GM18861 (cell line): ENCODE data around the gene RIMKLB.
"Not testable (repeated sequence)": the region's sequence is repeated elsewhere in the genome, so short reads cannot be mapped to it uniquely, and the experiment has no call there.

Experiments
- ATAC-seq: cut with Tn5 transposase; IDR thresholded peaks from one replicate; pipeline ENCODE4 v1.9.1; 2021; ENCODE audit not compliant: unreplicated experiment

RIMKLB gene

DNA sequence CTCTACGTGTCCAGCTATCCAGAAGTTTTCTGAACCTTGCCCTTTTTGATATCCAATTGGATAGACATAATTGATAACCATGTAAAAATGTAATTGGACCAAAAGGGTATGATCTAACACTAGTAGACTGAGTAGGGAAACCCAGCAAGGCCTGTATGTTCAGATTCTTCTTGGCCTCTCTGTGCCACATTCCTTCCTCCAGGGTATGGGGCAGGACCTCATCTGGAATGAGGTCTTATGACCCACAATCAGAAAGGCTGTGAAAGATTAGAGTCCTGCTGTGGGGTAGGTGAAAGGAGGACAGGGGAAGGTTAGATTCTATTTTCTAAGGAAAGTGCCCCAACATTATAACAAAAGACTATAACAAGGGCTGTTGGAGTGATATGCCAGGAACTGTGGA lies 73.3 kb downstream of the RIMKLB start:
- no peak for ATAC-seq

- no peak for ATAC-seq
These were observed 75.7 kb downstream of the RIMKLB start for GRCh38 chr12:8773461-8773860.

- ATAC-seq: no peak
These were observed 81.5 kb downstream of the RIMKLB start for GRCh38 chr12:8779281-8779680.

DNA sequence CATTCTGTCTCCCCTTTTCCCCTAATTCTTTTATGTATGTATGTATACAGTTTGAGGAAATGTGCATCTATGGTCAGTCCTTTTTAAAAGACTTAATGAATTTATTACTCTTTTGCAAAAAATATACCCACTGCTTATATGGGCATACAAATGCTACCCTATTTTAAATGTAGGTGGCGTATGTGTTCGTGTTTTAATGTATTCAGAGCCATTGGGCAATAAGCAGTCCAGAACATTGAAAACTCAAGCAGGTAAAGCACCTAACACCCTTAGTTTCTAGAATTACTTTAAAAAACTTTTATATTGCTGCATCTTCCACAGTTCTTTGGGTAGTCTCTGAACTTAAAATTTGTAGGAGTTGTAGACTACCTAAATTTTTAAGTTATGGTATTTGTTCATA lies 82.1 kb downstream of the RIMKLB start:
- no peak for ATAC-seq

- no peak for ATAC-seq
These were observed 82.6 kb downstream of the RIMKLB start for GRCh38 chr12:8780389-8780788.

GRCh38 chr12:8781381-8782127 lies 83.8 kb downstream of the RIMKLB start:
- ATAC-seq: no peak

GRCh38 chr12:8784290-8784888 lies 86.6 kb downstream of the RIMKLB start:
- no peak for ATAC-seq

GRCh38 chr12:8785499-8785898 lies 87.7 kb downstream of the RIMKLB start:
- ATAC-seq: no peak

DNA sequence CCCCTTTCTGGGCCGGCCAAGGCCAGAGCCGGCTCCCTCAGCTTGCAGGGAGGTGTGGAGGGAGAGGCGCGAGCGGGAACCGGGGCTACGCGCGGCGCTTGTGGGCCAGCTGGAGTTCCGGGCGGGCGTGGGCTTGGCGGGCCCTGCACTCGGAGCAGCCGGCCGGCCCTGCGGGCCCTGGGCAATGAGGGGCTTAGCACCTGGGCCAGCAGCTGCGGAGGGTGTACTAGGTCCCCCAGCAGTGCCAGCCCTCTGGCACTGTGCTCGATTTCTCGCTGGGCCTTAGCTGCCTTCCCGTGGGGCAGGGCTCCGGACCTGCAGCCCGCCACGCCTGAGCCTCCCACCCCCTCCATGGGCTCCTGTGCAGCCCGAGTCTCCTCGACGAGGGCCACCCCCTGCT lies 89.4 kb downstream of the RIMKLB start:
- not testable (repeated sequence) for ATAC-seq

- not testable (repeated sequence) for ATAC-seq
These were observed 90.9 kb downstream of the RIMKLB start for GRCh38 chr12:8788706-8789105.

DNA sequence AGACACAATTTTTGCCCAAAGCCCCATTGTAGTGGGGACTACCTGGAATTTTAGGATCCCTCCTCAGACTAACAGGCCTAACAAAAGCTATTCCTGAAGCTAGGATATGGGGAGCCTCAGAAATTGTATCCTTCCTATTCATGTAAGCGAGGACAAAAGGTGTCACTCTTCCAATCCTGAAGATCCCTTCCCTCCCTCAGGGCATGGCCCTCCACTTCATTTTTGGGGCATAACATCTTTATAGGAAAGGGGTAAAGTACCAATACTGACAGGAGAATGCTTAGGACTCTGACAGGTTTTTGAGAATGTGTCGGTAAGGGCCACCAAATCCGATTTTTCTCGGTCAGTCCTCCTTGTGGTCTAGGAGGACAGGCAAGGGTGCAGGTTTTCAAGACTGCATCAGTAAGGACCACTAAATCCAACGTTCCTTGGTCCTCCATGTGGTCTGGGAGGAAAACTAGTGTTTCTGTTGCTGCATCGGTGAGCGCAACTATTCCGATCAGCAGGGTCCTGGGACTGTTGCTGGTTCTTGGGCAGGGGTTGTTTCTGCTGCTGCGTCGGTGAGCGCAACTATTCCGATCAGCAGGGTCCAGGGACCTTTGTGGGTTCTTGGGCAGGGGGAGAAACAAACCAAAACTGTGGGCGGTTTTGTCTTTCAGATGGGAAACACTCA lies 91.7 kb downstream of the RIMKLB start:
- not testable (repeated sequence) for ATAC-seq

DNA sequence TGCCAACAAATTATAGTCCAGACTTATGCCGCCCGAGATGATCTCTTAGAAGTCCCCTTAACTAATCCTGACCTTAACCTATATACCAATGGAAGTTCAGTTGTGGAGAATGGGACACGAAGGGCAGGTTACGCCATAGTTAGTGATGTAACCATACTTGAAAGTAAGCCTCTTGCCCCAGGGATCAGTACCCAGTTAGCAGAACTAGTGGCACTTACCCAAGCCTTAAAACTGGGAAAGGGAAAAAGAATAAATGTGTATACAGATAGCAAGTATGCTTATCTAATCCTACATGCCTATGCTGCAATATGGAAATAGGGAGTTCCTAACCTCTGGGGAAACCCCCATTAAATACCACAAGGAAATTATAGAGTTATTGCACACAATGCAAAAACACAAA lies 95.4 kb downstream of the RIMKLB start:
- ATAC-seq: not testable (repeated sequence)

GRCh38 chr12:8794611-8795010 lies 96.8 kb downstream of the RIMKLB start:
- ATAC-seq: not testable (repeated sequence)

- ATAC-seq: no peak
These were observed 99.2 kb downstream of the RIMKLB start for GRCh38 chr12:8796831-8797626.

- not testable (repeated sequence) for ATAC-seq
These were observed 103.4 kb downstream of the RIMKLB start for GRCh38 chr12:8801213-8801612.

GRCh38 chr12:8804833-8805232 lies 107.0 kb downstream of the RIMKLB start:
- ATAC-seq: not testable (repeated sequence)

DNA sequence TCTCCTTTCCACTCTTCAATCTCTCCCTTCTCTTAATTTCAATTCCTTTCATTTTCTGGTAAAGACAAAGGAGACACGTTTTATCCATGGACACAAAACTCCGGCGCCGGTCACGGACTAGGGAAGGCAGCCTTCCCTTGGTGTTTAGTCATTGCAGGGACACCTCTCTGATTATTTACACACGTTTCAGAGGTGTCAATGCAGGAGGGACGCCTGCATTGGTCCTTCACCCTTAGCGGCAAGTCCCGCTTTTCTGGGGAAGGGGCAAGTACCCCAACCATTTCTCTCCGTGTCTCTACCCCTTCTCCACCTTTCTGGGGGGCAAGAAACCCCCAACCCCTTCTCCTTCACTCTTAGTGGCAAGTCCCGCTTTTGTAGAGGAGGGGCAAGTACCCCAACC lies 107.7 kb downstream of the RIMKLB start:
- ATAC-seq: not testable (repeated sequence)

DNA sequence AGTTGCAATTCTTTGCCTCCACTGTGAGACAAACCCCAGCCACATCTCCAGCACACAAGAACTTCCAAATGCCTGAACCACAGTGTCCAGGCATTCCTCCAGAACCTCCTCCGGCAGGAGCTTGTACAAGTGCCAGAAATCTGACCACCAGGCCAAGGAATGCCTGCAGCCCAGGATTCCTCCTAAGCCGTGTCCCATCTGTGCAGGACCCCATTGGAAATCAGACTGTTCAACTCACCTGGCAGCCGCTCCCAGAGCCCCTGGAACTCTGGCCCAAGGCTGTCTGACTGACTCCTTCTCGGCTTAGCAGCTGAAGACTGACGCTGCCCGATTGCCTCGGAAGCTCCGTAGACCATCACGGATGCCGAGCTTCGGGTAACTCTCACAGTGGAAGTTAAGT lies 109.3 kb downstream of the RIMKLB start:
- not testable (repeated sequence) for ATAC-seq

DNA sequence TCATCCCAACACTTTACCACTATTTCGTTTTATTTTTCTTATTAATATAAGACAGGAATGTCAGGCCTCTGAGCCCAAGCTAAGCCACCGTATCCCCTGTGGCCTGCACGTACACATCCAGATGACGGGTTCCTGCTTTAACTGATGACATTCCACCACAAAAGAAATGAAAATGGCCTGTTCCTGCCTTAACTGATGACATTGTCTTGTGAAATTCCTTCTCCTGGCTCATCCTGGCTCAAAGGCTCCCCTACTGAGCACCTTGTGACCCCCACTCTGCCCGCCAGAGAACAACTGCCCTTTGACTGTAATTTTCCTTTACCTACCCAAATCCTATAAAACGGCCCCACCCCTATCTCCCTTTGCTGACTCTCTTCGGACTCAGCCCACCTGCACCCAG lies 112.3 kb downstream of the RIMKLB start:
- ATAC-seq: not testable (repeated sequence)

- no peak for ATAC-seq
These were observed 116.0 kb downstream of the RIMKLB start for GRCh38 chr12:8813572-8814357.
